ENCODE data around the gene CATSPER1. TPM values are rescaled to one million over a fixed set of nuclear protein-coding genes. Genes with fewer than 3 reads are reported as not detected.
A peak's percentile ranks its signal among the peaks of the same experiment; 100 is the strongest.

CATSPER1 gene
- total RNA-seq, 1 donor from 2014 or later = 4.7 TPM

DNA sequence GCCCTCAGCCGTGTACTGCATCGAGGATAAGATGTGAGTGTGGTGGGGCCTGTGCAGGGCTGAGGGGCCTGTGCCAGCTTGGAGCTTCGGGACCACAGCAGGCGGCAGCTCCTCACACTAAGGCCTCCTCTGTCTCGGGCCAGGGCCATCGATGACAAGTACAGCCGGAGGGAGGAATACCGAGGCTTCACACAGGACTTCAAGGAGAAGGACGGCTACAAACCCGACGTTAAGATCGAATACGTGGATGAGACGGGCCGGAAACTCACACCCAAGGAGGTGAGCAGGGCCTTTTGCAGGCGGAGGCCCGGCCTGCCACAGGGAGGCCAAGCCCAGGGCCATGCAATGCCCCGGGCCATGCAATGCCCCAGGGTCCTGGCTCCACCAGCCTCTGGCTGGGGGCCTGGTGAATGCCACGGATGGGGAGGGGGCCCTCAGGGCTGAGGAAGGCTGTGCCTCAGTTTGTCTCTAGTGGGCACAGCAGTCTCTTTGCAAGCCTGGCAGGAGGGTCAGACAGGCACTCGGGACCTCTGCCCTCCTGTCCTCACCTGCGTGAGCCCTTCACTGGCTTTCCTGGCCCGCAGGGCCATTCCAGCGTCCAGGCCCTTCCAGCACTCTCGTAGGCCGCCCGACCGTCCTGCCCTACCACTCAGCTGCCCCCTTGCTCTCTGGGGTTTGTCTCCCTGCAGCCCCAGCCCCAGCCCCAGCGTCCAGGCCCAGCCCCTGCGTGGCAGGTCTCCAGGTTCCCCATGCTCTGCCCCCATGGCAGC, 48.5 kb downstream of the CATSPER1 start:
- no peak for DNase-seq (ENCODE audit: low read depth)
- no peak overlapping the region for H3K4me3 ChIP-seq (ENCODE audit: low read depth, low read length)
- TF ChIP-seq, protein P1, sequence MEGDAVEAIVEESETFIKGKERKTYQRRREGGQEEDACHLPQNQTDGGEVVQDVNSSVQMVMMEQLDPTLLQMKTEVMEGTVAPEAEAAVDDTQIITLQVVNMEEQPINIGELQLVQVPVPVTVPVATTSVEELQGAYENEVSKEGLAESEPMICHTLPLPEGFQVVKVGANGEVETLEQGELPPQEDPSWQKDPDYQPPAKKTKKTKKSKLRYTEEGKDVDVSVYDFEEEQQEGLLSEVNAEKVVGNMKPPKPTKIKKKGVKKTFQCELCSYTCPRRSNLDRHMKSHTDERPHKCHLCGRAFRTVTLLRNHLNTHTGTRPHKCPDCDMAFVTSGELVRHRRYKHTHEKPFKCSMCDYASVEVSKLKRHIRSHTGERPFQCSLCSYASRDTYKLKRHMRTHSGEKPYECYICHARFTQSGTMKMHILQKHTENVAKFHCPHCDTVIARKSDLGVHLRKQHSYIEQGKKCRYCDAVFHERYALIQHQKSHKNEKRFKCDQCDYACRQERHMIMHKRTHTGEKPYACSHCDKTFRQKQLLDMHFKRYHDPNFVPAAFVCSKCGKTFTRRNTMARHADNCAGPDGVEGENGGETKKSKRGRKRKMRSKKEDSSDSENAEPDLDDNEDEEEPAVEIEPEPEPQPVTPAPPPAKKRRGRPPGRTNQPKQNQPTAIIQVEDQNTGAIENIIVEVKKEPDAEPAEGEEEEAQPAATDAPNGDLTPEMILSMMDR (conservative IDR thresholded peaks at IDR 0.05; ENCODE audit: low read depth, low read length) = no peak

DNA sequence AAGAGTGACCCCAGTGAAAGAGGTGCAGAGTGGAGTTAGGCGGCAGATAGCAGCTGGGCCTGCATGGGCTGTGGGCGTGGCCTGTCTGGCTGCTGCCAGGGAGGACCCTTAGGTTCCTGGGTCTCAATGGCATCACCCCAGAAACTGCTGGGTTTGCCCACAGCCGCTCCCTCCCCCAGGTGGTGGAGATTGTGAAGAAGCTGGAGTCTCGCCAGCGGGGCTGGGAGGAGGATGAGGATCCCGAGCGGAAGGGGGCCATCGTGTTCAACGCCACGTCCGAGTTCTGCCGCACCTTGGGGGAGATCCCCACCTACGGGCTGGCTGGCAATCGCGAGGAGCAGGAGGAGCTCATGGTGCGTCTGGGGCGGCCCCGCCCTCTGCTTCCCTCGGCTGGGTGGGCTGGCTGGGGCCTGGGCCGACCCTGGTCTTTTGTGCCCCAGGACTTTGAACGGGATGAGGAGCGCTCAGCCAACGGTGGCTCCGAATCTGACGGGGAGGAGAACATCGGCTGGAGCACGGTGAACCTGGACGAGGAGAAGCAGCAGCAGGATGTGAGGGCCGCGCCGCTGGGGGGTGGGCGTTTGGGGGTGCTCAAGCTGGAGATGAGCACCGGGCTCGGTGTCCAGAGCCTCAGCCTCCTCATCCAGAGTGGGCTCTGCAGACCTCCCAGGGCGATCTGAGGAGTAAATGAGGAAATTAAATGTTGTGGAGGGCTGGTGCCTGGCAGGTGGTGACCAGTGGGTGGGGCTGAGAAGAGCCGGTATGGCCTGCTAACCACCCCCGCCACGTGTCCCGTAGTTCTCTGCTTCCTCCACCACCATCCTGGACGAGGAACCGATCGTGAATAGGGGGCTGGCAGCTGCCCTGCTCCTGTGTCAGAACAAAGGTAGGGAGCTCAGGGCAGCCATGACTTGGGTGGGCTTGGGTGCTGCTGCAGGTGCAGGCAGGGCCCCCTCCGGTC, 49.8 kb downstream of the CATSPER1 start:
- DNase-seq (ENCODE audit: low read depth) = no peak
- TF ChIP-seq, protein P1 (conservative IDR thresholded peaks at IDR 0.05; ENCODE audit: low read depth, low read length) = no peak
- H3K4me3 ChIP-seq (ENCODE audit: low read depth, low read length) = no peak overlapping the region

DNA sequence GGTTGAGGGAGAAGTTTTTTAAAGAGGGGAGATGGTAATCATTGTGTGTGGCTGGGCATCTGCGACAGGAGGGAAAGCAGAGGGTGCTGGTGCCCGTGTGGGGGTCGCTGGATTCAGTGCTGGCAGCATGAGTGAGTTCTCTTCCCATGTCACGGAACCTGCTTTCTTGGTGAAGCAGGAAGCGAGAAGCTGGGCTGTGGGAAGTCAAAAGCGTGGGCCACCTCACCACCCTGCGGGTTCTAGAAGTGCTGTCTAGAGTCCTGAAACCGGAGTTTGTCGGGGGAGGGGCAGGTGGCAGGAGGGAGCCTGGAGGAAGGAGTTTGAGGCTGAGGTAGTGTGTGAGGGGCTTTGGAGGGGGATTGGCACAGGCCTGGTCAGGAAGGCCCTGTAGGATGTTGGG, 50.5 kb downstream of the CATSPER1 start:
- H3K4me3 ChIP-seq (ENCODE audit: low read depth, low read length) = no peak overlapping the region
- DNase-seq (ENCODE audit: low read depth) = no peak
- TF ChIP-seq, protein P1 (conservative IDR thresholded peaks at IDR 0.05; ENCODE audit: low read depth, low read length) = no peak

DNA sequence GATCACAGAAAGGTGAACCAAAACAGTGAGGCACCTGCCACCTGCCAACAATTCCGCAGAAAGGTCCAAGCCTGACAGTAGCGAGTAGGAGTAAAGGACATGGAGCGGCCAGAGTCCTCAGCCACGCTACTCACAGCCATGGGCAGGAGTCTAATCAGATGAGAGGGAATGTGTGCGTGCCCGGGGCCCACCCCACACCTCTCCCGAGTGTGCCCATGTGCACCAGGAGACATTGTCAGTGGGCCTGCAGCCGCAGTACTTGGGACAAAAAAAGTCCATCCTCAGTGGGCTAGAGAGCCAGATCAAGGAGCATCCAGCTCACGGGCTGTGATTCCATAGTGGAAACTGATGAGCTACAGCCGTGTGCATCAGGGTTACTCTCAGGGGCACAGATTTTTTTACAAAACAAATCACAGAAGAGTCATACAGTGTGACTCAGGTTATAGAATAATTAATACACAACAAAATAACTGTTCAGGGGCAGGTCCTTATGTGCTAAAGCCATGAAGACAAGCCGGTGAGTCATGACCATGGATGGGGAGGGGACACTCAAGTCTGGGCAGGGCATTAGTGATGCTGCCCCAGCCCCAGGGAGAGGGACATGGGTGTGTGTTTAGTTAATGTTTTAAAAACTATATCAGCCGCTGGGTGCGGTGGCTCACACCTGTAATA, 52.7 kb downstream of the CATSPER1 start:
- TF ChIP-seq, protein P1 (conservative IDR thresholded peaks at IDR 0.05; ENCODE audit: low read depth, low read length) = no peak
- no peak overlapping the region for H3K4me3 ChIP-seq (ENCODE audit: low read depth, low read length)
- no peak for DNase-seq (ENCODE audit: low read depth)

DNA sequence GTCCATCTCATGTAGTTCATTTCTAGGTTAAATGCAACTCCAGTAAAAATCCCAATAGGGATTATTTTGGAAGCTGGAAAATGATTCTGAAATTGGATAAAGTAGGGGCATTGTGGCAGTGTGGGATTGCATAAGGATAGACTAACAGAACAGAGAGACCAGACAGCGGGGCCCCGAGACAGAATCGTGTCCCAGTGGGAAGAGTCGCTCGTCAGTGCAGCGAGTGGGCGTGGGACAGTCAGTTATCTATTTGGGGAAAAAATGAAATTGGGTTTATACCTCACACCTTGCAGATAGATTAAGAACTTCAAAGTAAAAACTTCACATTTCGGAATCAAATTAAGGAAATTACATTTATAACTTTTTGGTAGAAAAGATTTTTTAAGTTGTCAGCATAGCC, 54.2 kb downstream of the CATSPER1 start:
- TF ChIP-seq, protein P1 (conservative IDR thresholded peaks at IDR 0.05; ENCODE audit: low read depth, low read length) = no peak
- H3K4me3 ChIP-seq (ENCODE audit: low read depth, low read length) = no peak overlapping the region
- DNase-seq (ENCODE audit: low read depth) = no peak

DNA sequence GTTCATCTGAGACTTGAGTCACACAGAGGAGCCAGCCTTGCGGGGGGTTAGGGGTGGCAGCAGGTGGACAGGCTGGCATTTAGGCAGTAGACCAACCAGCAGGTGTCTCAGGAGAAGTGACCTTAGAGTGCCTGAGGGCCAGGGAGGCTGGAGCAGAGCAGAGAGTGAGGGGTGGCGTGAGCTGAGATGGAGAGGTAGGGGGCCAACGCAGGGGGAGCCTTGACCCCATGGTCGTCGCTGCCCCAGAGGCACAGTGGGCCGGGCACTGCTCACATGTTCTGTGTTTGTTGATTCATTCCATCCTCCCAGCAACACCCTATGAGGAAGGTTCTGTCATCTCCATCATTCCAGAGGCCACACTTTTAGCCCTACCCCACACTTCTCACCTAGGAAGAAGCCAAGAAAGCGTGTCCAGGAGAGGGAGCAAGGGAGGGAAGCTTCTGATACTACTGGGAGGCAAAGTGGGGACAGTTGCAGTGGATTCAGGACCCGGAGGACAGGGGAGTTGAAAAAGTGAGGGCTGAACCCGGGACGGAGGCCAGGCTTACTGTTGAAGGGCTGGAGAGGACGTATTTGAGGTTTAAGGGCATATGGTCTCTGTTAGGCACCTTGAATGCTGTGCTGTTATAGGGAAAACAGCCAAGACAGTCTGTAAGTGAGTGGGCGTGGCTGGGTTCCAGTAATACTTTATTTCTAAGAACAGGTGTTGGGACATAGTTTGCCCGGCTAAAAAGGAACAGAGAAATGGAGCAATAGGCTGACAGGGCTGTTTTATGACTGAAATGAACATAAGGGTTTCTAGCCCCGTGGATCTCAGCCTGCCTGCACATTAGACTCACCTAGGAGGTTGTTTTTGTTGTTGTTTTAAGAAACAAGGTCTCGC, 57.4 kb downstream of the CATSPER1 start:
- DNase-seq (ENCODE audit: low read depth) = no peak
- TF ChIP-seq, protein P1 (conservative IDR thresholded peaks at IDR 0.05; ENCODE audit: low read depth, low read length) = peak; percentile 19

More for the DNA sequence above, 57.4 kb downstream of the CATSPER1 start:
- no peak overlapping the region for H3K4me3 ChIP-seq (ENCODE audit: low read depth, low read length)

Measured in epithelial cell of proximal tubule (primary cell).